Fibroblast of the conjunctiva (primary cell): ENCODE data around the gene UBE2J2.

ENCODE experiments used
- DNase-seq: peaks from one replicate; pipeline ENCODE4 v3.0.0-alpha.2; 2010; ENCODE audit warnings: low read depth

Gene UBE2J2

DNA sequence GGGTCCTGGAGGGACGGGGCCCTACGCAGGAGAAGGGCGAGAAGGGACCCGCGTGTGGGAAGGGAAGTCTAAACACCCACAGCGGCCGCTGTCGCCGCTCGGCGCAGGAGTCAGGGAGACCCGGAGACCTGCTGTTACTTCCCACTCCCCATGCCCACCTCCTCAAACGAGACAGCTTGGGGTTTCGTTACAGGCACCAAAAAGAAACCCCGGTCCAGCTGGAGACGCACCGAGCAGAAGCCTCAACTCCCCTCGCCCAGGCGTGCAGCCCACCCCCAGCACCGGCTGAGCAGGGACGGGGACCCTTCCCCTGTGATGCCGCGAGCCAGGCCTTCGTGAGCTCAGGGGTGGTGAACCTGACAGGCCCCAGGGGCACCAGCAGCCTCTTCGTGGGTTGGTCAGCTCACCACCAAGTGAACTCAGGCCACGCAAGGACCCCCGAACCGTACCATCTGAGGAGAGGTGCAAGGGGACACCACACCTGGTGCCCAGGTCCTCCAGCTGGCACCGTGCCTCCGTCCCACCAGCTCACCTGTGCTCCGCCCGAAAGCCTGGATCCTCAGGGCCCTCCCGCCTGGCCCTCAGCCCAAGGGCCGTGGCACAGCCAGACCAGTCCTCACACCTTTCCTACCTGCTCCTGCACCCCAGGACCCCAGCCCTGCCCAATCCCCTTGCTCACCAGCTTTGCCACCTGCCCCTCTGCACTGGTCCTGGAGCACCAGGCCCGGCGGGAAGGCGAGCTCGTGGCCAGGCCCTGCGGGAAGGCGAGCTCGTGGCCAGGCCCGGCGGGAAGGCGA, 46.9 kb downstream of the UBE2J2 start:
- no peak for DNase-seq

DNA sequence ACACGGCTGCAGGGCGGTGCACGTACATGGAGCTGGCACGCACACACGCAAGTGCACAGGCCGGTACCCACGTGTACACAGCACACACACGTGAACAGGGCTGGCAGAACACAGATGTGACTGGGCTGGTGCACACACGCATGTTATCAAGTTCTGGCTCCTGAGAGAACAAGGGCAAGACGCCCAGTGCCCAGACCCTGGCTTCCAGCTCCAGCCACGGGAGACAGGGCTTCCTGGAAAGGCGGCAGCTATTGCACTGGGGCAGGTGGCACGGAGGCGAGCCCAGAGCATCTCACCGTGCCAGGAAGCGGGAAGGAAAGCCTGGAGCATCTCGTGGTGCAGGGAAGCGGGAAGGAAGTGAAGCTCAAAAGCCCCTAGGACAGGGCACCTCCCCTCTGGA, 47.7 kb downstream of the UBE2J2 start:
- DNase-seq, result no peak

DNA sequence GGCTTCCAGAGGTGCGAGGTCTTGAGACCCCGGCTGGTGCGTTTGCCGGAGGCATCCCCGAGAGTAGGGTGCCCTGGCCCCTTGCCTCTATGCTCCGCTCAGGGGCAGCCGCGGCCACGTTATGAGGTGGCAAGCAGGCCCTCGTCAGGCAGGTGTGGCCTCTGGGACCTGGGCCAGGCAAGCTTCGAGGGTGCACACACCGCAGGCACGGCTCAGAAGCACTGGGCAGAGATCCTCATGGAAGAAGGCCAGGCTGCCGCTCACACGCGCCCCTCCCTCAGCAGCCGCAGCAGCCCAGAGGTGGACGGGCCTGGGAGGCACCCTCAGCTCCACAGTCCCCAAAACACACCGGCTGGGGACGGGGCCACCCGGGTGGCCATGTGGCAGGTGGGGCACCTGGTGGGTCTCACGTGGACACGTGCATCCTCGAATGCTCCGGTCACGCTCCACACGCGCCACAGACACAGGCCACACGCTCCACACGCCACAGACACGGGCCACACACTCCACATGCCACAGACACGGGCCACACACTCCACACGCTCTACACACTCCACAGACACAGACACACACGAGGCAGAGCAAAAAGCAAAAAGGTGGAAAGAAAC, 48.3 kb downstream of the UBE2J2 start:
- DNase-seq, result no peak

DNA sequence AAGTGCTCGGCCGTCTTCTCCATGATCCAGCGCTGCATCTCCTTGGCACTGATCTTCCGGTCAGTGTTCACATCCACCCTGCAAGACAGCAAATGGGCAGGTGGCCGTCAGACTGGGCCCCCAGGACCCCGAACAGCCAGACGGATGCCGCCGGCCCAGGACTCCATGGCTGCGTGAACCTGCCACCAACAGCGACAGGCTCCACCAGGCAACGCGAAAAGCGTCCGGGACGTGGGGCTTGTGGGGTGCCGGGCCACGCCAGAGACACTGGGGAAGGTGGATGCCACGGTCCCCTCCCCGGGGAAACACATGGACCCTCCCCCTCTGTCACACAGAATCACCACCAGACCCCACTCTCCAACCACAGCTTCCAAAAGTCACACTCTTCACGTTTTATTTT, 49.8 kb downstream of the UBE2J2 start:
- no peak for DNase-seq

DNA sequence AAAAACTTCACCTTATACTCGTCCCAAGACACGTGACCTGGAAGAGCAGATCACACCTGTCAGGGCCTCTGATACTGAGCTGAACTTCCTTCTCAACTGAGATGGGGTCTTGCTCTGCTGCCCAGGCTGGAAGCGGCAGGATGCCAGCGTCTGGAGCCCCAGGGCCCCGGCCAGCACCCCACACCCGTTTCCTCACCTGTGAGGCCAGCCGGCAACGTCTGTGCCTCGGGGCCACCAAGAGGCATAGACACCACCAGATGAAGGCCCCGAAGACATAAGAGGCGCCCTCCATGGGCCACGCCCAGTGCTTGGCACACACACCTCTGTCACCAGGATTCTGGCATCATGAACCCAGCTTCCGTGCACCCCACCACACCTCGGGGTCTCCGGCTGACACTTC, 50.3 kb downstream of the UBE2J2 start:
- no peak for DNase-seq

DNA sequence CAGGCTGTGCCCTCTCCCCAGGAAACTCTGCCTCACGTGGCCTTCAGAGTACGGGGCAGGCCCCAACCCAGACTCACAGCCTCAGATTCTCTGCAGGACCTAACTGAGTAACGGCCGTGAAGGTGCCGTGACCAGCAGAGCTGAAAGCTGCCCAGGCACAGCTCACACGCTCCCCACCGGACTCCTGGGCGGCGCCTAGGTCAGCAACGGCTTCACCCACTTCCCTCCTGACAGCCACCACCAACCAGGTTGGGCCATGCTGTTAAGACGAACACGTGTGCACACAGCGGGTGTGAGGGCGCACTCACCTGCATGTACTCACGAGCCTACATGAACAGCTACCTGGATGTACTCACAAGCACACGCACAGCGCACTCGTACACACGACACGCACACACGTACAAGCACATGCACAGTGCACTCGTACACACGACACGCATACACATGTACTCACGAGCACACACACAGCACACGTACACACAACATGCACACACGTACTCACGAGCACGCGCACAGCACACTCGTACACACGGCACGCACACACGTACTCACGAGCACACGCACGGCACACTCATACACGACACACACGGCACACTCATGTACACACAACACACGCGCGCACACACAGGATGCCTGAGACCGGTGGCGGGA, 51.0 kb downstream of the UBE2J2 start:
- no peak for DNase-seq

DNA sequence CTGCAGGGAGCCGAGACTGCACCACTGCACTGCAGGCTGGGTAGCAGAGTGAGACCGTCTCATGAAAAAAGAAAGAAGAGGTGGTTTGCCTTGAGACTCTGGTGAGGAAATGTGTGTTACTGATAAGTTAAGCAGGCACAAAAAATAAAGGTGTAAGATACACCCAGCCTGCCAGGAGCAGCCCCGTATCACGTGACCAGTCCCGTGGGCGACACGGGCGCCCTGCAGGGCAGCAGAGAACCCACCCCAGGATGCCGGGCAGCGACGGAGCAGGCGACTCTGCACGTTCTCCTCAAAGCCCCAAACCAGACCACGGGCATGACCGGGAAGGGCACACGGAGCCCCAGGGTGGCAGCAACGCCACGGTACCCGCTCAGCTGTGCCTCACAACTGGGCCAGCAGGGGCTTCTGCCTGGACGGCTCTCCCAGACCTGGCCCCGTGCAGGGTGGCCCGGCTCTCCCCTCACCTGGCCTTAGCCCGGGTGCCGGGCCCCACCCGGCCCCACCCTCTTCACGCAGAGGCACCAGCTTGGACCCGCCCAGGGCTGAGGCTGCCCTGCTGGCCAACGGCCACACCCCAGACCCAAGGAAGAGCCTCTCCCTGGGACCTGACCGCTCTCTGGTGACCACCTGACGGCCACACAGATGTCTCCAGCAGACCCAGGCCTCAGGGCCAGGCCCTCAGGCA, 51.6 kb downstream of the UBE2J2 start:
- DNase-seq, result no peak

DNA sequence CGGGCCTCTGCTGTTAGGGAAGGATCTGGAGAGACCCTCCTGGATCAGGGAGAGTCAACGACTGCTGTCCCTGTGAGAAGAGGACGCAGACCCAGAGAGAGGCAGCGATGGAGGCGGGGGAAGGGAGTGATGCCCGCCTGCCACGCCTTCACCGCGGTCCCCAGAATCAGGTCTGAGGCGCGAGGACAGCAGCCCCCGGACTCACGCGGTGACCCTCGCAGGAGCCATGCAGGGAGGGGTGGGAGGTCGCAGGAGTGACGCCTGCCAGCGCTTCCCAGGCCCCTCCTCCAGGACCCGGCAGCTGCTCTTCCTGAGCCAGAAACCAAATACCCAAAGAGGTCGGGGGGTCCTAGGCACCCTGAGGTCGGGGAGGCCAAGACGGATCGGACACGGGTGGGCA, 53.5 kb downstream of the UBE2J2 start:
- no peak for DNase-seq

DNA sequence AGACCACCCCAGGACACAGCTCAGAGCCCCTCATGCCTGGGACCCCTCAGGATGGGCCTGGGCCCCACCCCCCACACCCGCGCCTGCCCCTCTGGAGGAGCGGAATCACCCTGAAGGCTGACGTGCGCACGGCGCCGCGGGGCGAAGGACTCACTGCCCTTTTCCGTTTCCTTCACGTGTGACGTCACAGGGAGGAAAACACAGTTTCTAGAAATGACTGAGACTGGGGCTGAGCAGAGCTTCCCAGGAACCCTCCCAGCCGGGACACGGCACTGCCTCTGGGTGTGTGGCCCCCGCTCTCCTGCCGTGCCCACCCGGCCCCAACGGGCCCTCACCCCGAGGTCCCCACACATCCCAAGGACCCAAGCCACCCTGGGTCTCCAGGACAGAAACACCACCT, 54.3 kb downstream of the UBE2J2 start:
- DNase-seq, result no peak

DNA sequence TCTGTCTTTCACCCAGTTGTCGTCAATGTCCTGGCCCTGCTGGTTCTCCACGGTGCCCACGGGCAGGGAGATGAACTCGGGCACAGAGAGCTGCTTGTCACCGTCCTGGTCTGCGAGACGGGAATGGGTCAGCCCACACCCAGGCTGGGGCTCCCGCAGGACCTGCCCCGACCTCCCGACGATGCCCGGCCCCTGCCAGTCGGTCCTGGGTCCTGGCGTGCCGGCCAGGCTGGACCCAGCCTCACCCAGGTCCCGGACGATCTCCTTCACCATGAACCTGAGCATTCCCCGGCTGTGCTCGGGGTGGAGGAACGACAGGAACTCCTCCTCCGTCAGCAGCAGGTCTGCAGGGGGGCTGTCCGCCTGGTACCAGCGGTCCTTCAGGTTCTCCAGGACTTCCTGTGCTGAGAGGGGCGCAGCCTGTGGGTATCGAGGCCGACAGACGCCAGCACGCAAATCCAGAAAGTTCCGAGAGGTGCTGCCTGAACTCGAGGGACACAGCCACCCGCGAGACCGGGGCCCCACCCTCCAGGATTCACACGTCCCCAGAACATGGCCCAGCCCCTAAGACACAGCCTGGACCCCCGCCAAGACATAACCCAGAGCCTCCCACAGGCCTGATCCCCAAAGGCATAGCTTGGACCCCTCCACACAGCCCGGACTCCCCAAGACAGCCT, 55.0 kb downstream of the UBE2J2 start:
- DNase-seq, result no peak

DNA sequence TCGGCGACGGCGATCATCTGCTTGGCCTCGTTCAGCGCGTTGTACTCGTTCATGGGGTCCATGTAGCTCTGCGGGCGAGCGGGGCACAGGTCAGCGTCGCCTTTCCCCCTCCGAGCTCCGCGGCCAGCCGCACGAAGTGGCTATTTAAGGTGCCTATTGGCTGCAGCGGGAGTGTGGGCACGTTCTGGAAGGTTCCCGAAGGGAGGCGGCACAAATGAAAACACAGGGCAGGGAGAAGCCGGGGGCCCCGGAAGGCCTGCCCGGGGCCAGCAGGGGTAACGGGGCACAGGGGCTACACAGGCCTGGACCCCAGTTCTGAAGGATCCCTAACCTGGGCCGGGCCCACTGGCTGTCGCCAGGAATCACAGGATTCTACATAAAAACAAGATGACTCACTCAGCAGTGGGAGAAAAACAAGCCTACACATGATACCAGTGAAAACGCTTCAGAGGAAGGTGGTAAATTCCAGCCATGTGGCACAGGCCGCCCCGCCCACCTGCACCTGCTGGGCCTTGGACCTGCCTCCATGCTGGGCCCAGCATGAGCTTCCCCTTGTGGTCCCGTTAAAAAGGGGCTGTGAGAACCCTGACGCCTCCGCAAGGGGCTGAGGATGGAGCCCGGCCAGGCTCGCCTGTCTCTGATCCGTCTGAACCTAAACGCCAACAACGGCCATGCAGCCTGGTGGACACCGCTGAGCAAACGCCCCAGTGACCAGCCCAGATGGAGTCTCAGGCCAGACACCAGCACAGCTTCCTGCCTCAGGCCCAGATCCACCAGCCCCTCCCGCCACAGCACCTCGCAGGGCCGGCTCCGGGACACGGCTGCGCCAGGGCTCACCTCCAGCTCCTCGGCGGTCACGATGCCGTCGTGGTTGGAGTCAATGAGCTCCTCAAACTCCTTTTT, 55.8 kb downstream of the UBE2J2 start:
- DNase-seq, result no peak

DNA sequence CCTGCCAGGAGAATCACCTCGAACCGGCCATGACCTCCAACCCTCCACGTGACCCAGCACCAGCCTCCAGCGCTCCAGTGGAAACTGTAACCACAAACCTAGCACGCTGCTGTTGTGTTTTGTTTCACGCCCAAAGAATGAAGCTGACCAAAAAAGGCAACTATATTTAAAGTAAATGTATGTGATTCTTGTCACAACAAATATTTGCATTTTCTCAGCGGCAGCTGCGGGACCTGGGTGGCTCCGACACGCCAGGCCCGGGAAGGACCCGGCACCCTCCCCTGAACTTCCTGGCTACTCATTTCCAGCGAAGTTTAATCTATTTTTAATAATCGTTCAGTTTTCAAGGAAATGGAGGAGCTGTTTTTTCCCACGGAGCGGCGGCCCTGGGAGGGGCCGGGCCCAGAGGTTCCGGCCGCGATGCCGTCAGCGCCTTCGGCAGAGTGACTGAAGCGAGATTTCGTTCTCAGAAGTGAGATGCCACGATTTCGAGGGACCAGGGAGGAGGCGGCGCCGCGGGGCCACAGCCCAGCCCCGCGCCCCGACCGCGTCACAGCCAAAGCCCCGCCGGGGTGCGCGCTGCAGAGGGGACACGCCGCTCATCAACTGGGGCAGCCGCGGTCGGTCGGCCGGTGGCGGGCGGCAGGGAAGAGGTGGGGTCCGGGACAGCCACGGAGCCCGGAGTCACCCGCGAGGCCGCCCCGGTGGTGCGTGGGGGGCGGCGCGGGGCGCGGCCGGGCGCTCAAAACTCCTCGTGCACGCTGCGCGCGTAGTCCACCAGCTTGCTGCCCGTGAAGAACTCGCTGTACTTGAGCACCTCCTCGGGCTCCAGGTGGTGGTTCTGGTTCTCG, 56.7 kb downstream of the UBE2J2 start:
- DNase-seq, result no peak

DNA sequence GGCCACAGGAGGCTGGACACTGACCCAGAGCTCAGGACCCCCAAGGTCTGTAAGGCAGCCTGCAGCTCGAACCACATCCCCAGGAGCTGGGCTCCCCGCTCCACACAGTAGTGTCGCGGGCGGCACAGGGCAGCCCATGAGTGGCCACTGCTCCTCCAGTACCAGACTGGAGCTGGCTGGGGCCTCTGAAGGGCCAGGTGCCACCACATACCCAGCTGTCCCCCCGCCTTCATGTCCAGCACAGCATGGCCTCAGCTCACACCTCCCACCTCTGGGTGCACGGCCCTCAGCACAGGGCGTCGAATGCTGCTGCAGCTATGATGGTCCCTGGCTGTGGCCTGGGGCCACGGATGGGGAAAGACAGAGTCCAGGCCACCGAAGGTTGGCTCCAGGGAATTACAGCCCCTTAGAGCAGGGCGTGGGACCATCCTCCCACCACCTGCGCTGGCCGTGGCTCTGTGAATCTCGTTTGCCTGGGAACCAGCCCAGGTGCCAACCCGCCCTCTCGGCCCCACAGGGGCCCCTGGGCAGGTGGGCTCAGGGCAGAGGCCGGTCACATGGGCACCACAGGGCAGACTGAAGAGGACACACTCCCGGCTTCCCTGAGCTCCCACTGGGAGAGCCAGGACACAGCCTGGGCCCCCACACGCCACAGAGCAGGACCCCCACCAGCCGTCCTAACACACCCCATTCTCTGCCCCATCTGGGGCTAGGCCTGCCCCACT, 57.6 kb downstream of the UBE2J2 start:
- DNase-seq, result no peak

DNA sequence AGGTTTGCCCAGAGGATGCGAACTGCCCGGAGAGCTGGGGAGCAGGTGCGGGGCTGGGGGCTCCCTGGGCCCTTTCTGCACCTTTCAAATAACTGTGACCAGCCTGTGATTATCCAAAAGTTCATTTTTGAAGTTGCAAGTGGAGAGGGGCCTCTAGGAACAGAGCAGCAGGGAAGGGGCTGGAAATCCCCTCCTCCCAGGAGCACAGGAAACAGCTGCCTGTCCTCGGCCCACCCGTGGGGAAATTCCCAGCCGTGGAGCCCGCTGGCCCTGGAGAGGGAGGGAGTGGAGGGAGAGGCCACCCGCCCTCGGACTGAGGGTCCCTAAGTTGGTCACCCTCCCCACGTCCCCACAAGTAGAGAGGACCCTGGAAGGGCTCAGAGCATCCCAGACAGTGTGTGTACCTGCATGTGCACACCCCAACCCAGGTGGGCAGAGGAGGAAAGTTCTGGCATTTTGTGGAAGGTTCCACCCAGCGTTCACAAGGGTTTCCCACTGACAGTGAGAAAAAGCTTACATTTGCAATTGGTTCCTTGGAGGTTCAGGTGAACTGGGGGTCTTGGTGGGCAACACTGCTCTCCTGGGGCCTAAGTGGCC, 58.5 kb downstream of the UBE2J2 start:
- DNase-seq, result no peak

DNA sequence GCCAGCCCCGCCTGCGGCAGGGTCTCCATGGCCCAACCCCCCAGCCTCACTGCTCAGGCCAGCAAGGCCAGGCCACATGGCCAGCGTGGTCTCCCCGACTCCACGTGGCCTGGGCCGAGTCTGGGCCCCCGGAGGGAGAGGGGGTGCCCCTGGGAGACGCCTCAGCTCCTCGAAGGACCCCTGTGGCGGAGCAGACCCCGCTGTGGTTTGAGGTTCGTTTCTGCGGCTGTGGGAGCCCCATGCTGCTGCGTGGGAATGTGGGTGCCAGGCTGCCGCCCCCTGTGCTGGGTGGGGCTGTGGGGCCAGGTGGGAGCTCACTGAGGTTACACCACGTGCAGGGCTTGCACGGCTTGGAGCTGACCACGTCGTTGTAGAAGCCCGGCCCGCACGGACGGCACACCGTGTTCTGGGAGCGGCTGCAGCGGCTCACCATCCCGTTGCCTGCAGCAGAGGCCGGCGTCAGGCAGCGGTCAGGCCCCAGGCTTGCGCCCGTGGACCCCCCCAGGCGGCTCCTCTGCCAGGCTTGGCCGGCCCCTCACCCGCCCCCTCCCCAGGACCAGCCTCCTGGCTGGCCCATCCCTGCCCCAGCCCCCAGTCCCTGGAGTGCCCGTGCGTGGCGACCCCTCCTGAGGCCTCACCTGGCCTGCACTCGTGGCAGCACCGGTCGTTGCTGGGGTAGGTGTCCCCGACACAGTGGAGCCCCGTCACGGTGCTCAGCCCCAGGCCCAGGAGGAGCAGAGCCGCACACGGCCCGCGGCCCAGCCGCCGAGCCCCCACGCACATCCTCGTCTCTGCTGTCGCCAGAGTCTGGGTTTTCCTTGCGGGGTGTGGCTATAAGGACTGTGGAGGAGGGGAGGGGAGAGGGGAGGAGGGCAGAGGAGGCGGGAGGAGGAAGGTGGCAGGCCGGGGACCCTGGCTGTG, 60.0 kb downstream of the UBE2J2 start, which contains the start of gene TNFRSF4:
TNFRSF4 (minus strand) TSS at position 809 of the 921 bp plus-strand sequence; CDS start at position 783, 26 bp downstream.
- DNase-seq, result no peak

DNA sequence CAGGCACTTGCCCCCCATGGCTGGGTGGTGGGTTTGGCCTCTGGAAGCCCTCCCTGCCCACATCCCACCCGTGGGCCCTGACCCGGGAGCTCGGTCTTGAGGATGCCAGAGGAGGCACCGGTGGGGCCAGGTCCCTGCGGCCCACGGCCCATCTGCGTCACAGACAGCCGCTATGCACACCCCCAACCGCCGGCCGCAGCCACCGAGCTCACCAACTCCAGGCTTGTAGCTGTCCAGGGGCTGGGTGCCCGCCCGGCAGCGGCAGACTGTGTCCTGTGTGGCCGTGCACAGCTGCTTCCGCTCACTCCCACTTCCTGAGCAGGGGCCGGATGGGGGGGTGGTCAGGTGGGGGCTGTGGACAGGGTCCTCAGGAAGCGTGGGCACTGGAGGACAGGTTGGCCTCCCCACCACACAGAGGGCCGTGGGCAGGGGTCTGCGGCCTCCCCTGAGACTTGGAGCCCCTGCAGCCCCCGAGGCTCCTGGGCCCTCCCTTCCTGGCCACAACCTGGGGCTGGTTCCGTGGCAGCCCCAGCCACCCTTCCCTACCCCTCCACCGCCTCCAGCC, 60.8 kb downstream of the UBE2J2 start:
- no peak for DNase-seq
